ENCODE data around the gene C19orf67.
"Not testable (repeated sequence)": the region's sequence is repeated elsewhere in the genome, so short reads cannot be mapped to it uniquely, and the experiment has no call there.

DNA sequence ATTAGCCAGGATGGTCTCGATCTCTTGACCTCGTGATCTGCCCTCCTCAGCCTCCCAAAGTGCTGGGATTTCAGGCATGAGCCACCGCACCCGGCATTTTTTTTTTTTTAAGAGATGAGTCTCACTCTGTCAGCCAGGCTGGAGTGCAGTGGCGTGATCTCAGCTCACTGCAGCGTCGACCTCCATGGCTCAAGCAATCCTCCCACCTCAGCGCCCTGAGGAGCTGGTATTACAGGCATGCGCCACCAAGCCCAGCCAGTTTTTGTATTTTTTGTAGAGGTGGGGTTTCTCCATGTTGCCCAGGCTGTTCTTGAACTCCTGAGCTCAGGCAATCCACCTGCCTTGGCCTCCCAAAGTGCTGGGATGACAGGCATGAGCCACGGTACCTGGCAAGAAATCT is 37.7 kb downstream of the C19orf67 start:
- TF ChIP-seq, protein P1, sequence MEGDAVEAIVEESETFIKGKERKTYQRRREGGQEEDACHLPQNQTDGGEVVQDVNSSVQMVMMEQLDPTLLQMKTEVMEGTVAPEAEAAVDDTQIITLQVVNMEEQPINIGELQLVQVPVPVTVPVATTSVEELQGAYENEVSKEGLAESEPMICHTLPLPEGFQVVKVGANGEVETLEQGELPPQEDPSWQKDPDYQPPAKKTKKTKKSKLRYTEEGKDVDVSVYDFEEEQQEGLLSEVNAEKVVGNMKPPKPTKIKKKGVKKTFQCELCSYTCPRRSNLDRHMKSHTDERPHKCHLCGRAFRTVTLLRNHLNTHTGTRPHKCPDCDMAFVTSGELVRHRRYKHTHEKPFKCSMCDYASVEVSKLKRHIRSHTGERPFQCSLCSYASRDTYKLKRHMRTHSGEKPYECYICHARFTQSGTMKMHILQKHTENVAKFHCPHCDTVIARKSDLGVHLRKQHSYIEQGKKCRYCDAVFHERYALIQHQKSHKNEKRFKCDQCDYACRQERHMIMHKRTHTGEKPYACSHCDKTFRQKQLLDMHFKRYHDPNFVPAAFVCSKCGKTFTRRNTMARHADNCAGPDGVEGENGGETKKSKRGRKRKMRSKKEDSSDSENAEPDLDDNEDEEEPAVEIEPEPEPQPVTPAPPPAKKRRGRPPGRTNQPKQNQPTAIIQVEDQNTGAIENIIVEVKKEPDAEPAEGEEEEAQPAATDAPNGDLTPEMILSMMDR (IDR thresholded peaks at IDR 0.05) = not testable (repeated sequence)
- not testable (repeated sequence) for TF ChIP-seq POLR2A (IDR thresholded peaks at IDR 0.05)

All from body of pancreas (tissue), 4 donors.